Ovary (tissue), 3 donors: ENCODE data around the gene GPC3.

Experiments
- CTCF ChIP-seq, 3 donors: fragments of 450-650 bp in 2 of 3; fragments of 200-600 bp in 1 of 3; IDR thresholded peaks; one replicate each; pipeline versions ENCODE4 v1.5.1 to v1.8.0; 2016 to 2022; ENCODE audit warnings: antibody characterized with exemption in 3 of 3, mild to moderate bottlenecking in 1 of 3
- POLR2A ChIP-seq: fragments of 450-650 bp; IDR thresholded peaks from one replicate; pipeline ENCODE4 v1.6.1; 2017; ENCODE audit warnings: antibody characterized with exemption, mild to moderate bottlenecking, moderate library complexity
- donor health status: DM: no; HTN: no; CAD: no.

- TF ChIP-seq CTCF (IDR thresholded peaks at IDR 0.05) (no peak), POLR2A (no peak)
Measured at GRCh38 chrX:133535066-133535465, 450.3 kb downstream of the GPC3 start.
